SU-DHL-6 (cell line): ENCODE measurements around the gene MAP2K4.

Source experiments
- EZH2phosphoT487 ChIP-seq: fragments of 200-600 bp; sonication (generic), shearing (Covaris generic); conservative IDR thresholded peaks from 2 replicates; pipeline ENCODE4 v1.6.1; 2018; ENCODE audit warnings: mild to moderate bottlenecking, antibody characterized with exemption, low read length, moderate library complexity, mixed read lengths
- TF ChIP-seq, protein P1 (sequence below): fragments of 200-600 bp; sonication (generic); IDR thresholded peaks from one replicate; pipeline ENCODE4 v1.5.1; 2017; ENCODE audit warnings: antibody characterized with exemption, mild to moderate bottlenecking, low read length, moderate library complexity; ENCODE audit not compliant: insufficient read depth, poor library complexity, severe bottlenecking

DNA sequence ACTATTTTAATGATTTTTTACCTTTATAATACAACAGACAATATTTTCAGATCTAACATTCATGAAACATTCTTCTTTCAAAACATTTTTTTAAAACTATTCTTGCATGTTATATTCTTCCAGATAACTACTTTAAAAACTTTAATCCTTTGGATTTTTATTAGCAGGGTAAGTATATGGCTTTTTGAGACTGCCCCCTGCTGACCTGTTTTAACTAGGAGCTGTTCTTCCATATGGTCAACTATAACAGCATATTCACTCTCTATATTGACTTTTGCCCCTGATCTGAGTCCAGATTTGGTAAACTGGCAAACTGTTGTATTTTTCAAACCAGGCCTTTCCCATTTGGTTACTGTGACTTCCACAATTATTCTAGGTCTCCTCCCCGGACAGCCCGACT is 39.9 kb upstream of the MAP2K4 start:
- no peak for TF ChIP-seq EZH2phosphoT487
- TF ChIP-seq, protein P1, sequence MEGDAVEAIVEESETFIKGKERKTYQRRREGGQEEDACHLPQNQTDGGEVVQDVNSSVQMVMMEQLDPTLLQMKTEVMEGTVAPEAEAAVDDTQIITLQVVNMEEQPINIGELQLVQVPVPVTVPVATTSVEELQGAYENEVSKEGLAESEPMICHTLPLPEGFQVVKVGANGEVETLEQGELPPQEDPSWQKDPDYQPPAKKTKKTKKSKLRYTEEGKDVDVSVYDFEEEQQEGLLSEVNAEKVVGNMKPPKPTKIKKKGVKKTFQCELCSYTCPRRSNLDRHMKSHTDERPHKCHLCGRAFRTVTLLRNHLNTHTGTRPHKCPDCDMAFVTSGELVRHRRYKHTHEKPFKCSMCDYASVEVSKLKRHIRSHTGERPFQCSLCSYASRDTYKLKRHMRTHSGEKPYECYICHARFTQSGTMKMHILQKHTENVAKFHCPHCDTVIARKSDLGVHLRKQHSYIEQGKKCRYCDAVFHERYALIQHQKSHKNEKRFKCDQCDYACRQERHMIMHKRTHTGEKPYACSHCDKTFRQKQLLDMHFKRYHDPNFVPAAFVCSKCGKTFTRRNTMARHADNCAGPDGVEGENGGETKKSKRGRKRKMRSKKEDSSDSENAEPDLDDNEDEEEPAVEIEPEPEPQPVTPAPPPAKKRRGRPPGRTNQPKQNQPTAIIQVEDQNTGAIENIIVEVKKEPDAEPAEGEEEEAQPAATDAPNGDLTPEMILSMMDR = no peak
